Germinal center (tissue), 1 donor: ENCODE results near the gene VCX.
"Not testable (repeated sequence)": the region's sequence is repeated elsewhere in the genome, so short reads cannot be mapped to it uniquely, and the experiment has no call there.

Experiments
- DNase-seq: peaks from one replicate; pipeline ENCODE4 v3.0.0; 2012; ENCODE audit warnings: mixed read lengths, low spot score

The VCX gene

DNA sequence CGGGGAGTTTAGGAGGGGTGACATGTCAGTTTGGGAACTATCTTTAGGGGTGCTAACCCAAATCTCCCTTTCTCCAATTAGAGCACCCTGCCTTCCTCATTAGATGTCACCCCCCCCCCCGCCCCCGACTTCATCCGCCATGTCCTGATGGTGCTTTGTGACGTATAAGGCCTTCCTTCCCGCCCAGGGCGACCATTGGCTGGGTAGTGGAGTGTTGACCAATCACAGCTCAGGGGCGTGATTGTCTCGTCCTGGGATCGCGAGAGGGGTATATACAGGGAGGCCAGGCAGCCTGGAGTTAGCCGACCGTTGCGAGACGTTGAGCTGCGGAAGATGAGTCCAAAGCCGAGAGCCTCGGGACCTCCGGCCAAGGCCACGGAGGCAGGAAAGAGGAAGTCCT, at the start of gene VCX:
VCX (plus strand) TSS at position 301 of the 400 bp plus-strand sequence; CDS start at position 334, 33 bp downstream.
- not testable (repeated sequence) for DNase-seq

DNA sequence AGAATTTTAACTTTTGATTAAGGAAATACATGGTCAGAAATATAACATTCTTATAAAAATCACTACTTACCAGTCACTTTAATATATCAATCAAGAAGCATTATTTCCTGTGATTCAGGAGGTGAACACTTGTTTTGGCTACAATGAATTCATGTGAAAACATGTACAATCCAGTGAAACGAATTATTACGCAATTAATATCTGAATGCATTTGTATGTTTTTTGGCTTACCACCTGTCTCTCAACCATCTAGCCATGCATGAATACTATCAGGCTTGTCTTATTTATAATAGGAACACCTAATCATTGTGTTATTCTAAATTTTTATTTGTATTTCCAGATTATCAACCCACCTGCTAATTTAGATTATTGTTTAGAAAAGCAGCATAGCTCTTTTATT, 44.6 kb upstream of the VCX start:
- DNase-seq = no peak

DNA sequence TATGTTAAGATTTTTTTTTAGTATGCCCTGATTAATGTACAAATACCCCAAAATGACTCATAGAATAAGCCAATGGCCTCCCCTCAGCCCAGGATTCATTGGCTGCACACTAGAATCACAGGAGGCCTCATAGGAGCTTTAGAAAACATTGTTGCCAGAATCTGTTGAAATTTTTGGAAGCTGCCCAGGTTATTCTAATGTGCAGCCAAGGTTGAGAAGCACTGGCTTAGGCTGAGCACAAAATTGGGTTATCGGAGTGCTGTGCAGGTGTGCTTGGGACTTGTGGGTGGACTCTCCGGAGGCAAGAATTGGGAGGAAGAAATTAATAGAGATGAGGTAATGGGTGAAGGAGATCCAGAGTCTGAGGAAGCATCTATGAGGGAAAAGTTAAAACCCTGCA, 41.3 kb upstream of the VCX start:
- DNase-seq = no peak

DNA sequence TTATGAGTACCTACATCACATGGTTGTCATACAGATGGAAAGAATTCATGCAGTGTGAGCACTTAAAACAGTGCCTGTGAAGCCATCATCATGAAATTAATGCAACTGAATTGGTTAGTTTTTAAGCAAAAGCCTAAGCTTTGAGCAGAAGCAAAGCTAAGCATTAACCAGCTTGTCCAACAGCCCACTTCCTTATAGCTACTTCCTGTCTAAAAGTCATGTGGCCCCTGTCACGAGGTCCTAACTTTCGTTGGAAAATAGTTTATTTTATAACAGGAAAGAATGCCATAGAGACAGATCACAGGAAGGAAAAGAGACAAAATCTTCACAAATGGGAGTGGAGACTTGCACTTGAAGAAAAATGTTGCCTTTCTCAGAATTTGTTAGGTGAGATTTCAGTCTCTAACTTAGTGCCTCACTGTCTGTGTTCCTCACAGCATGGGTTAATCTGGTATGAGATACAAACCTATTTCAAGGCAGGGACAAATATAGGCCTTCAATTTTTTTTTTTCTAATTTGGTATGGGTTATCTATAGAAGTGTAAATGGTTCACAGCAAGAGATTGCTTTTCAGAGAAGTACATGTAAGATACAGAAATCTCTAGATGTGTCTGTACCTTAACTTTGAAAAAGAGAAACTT, 27.7 kb upstream of the VCX start:
- DNase-seq = no peak

DNA sequence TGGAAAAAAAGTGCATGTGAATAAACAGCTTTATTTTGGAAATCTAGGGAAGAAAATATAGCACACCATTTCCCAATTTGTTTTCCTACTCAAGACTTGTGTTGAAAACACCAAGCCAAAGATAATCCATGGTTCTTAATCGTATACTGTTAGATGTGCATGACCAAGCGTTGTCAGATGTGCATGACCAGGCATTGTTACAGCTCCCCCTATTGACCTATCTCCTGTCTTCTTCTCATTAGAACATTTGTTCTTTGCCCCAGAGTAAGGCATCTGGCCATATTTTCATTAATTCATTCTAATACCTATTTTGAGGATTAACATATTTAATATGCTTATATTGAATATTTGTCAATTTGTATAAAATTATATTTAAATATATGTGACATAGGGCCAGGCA, 14.4 kb upstream of the VCX start:
- no peak for DNase-seq

DNA sequence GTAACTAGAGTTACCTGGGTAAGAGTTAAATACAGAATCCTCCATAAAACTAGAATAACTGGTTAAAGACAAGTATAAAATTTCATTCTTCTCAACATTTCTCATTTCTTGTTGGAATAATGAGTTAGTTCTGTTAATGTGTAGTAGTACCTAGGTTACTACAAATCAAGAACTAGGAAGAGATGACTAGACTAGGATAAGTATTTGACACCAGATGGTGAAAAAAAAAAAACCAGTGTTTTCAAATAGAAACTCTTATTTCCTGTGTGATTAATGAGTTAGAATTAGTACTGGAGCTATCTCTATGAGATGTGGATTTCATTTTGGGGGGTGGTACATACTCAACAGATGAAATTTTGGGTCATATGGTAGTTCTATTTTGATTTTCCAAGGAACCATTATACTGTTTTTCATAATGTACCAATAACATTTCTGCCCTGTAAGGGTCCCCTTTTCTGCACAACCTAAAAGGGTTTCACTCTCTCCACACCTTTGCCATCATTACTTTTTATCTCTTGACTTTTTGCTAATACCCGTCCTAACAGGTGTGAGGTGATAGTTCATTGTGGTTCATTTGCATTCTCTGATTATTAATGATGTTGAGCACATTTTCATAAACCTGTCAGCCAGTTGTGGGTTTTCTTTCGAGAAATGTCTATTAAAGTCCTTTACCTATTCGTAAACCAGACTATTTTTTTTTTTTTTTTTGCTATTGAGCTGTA, 1.7 kb upstream of the VCX start:
- DNase-seq = no peak

DNA sequence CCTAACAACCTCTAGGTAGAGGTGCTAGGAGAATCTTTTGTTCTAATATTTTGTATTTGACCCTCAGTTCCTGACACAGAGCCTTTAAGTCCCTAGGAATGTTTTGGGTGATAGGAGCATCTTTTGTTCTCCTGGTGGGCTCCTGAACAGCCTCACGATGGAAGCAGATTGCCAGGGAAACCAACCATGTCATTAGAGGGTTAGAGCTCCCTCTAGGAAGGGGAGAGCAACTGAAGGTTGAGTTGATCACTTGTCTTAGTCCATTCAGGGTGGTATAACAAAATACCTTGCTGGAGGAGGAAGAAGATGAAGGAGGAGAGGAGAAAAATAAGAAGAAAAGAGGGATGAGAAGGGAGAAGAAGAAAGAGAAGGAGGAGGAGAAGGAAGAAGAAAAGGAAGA, 9.2 kb downstream of the VCX start:
- no peak for DNase-seq

DNA sequence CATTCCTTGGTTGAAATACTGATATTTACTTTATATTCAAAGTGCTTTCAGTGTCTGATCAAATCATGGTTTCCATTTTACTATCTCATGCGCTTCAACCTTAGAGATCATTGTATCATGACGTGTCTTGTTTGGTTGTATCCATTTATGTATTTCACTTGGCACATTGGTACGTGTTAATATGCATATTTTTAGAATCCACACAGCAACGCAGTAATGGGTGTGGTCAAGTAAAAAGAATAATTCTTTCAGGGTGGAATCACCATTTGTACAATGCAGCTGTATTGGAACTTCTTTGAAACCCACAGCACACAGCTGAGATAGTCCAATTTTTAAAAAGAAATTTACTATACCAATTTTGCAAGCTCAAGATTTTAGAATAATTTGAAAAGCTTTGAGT, 29.1 kb downstream of the VCX start:
- no peak for DNase-seq

DNA sequence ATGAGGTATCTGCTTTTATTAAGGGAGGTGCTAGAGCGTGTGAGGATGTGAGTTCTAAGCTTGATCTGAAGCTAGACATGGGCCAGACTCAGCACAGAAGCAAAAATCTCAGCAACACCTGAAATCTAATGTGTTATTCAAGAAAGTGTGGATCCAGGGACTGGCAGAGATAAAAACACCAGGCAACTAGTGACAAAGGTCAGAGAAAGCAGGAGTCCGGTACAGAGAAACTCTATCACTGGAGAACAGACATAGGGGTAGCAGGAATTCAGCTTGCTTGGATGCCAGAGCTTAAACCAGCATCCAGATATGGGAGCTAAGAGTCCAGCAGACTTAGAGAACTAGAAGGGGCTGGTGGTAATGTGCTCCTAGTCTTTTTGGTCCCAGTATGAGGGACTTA, 34.0 kb downstream of the VCX start:
- DNase-seq = no peak

DNA sequence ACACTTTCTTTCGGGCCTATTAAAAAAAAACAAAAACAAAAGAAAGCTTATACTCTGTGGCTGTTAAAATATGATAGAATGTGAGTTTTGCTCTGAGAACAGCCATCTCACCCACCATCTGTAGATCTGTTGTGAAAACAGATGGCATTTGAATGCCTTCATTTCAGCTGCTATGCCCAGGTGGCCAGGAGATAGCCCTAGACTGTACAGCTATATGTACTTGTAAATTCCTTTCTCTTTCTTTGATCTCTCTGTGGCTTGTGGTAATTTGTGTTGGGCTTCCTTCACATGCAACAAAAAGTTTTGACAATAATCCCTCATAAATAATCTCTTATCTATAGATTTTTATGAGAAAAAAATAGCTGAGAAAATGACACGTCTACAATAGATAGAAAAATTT, 46.2 kb downstream of the VCX start:
- no peak for DNase-seq

DNA sequence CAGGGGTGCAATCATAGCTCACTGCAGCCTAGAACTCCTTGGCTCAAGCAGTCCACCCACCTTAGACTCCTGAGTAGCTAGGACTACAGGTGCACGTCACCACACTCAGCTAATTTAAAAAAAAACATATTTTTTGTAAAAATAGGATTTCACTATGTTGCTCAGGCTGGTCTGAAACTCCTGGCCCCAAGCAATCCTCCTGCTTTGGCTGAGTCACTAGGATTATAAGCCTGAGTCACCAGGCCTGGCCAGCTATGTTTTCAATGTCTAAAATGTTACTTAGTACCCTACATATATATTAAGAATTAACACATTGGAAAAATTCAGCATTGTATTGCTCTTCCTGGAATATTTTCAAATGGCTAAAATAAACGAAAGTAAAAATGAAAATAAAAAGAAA, 46.7 kb downstream of the VCX start:
- no peak for DNase-seq

DNA sequence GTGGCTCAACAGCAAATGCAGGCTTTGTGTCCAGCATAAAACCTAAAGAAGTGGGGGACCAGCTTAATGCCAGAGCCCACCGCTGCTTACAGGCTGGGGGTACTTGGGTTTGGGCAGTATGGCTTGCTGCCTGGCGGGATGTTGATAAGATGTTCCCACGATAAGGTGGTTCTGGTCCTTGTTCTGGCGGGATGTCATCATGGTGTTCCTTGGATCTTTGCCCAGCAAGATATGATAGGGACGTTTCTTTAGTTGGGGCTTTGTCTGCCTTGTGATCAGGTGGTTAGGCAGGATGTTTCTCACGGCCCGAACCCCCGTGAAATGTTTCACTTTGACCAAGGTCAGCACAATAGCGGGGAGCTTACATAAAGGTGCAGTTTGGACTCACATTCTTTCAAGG, 49.0 kb downstream of the VCX start:
- DNase-seq = no peak
